C4-2B (cell line): Measurements from ENCODE around the gene CDK15.

Experiments used
- H3K27ac ChIP-seq: fragments of 450-650 bp; 2 replicates; pipeline ENCODE4 v1.5.1; 2017
- ZFX ChIP-seq: fragments of 450-650 bp; IDR thresholded peaks from 2 replicates; pipeline ENCODE4 v1.6.1; 2017
- TF ChIP-seq, protein P1 (sequence below): fragments of 450-650 bp; conservative IDR thresholded peaks from 2 replicates; pipeline ENCODE4 v1.5.1; 2017; ENCODE audit warnings: mild to moderate bottlenecking

CDK15 gene

DNA sequence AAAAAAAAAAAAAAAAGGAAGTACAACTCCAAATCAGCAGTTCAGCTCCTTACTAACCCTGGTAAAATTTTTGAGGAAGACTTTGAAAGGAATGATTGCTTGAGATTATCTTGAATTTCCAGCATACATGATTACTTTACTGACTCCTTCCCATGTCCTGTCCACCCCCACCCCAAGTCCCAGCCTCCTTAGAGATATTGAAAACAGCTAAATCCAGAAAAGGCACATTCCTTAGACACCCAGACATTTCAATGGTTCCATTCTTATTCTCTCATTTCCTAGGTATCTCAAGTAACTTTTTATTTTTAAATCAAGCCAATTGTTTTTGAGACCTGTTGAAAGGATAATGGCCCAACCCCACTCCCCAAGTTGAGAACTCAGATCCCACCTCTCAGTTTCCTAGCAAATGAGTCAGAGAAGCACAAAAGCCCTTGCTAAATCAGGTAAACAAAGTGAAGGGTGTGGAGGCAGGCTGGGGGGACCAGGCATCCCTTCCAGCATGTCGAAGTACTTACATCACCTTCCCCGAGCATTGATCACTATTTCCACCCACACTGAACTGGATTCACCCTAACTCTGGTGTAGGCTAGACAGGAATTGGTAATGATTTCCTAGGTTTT lies 131.9 kb downstream of the CDK15 start:
- TF ChIP-seq, protein P1, sequence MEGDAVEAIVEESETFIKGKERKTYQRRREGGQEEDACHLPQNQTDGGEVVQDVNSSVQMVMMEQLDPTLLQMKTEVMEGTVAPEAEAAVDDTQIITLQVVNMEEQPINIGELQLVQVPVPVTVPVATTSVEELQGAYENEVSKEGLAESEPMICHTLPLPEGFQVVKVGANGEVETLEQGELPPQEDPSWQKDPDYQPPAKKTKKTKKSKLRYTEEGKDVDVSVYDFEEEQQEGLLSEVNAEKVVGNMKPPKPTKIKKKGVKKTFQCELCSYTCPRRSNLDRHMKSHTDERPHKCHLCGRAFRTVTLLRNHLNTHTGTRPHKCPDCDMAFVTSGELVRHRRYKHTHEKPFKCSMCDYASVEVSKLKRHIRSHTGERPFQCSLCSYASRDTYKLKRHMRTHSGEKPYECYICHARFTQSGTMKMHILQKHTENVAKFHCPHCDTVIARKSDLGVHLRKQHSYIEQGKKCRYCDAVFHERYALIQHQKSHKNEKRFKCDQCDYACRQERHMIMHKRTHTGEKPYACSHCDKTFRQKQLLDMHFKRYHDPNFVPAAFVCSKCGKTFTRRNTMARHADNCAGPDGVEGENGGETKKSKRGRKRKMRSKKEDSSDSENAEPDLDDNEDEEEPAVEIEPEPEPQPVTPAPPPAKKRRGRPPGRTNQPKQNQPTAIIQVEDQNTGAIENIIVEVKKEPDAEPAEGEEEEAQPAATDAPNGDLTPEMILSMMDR = no peak
- no peak for TF ChIP-seq ZFX
- no peak overlapping the region for H3K27ac ChIP-seq

DNA sequence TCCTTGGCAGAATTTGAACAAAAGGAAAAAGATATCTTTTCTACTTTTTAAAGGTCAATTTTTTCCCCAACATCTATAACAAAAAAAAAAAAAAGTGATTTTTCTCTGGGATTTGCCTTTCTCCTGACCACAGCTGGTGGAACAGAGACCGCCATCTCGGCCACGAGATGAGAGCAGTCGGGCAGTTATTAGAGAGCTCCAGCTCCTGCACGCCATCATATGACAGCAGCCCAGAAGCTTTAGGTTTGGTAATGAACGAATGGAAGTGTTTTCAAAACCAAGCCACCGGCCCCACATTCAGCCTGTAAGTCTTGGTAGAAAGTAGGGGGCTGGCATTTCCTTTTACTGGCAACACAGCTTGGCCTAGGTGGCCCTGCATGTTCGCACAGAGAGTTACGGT lies 132.4 kb downstream of the CDK15 start:
- TF ChIP-seq, protein P1 = no peak
- no peak for TF ChIP-seq ZFX
- H3K27ac ChIP-seq = no peak overlapping the region

DNA sequence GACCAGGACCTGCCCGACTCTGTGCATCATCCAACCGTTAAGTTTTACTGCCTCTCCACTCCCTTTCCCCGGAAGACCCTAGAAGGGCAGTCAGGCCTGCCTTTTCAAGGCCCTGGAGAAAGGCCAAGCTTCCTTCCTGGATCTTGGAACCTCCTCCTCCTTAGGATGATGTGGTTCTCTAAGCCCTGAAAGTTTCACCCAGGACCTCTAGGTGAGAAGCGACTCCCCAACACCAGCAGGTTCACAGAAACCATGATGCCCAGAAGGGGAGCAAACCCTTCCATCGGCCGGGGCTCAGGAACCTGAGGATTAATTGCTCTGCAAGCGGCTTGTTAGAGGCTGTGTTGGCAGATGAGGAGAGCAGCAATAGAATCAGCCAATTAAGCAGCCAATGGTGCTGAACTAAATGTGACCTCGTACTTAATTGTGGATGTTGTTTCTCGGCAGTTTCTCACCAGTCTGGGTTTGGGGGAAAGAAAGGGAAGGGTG lies 133.2 kb downstream of the CDK15 start:
- no peak for TF ChIP-seq ZFX
- TF ChIP-seq, protein P1 = no peak
- no peak overlapping the region for H3K27ac ChIP-seq

DNA sequence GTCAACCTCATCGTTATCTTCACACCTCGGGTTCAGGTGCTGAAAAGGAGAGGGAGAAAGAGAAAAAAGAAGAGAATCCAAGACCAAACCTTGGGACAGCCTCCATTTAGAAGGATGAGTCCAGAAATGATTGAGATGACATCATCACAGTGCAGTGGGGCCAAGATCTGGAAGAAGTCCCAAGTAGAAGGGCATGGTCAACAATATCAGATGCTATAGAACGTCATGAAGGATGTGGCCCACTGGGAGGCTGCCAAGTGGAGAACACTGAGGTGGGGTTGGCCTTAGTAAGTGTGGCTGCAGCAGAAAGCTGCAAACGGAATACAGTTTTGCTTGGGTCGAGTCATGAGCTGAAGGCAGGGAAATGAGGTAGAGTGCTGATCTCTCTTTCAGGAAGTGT lies 136.2 kb downstream of the CDK15 start:
- no peak overlapping the region for H3K27ac ChIP-seq
- no peak for TF ChIP-seq ZFX
- TF ChIP-seq, protein P1 = no peak
